CD8-positive, alpha-beta memory T cell (primary cell): ENCODE data around the gene DNAJC13. TPM values are rescaled to one million over a fixed set of nuclear protein-coding genes. Genes with fewer than 3 reads are reported as not detected.
A peak's percentile ranks its signal among the peaks of the same experiment; 100 is the strongest.

Experiments used
- CTCF ChIA-PET: fragments of 350-600 bp; sonication (Branson Sonifier 250); formaldehyde crosslinking; loops from one replicate; lab custom pipeline; 2021; ENCODE audit warnings: antibody characterized with exemption; lab: Charles Lee
- POLR2A ChIA-PET: fragments of 350-600 bp; sonication (Branson Sonifier 250); formaldehyde crosslinking; loops from one replicate; lab custom pipeline; 2021; ENCODE audit warnings: antibody characterized with exemption; lab: Charles Lee
- DNase-seq, 5 donors: peaks; one replicate each; pipeline versions ENCODE4 v3.0.0 to v3.0.0-alpha.2; 2020 to 2022; ENCODE audit warnings: mixed read lengths in 1 of 5
- H3K27ac ChIP-seq: one replicate; pipeline ENCODE4 v1.7.0; 2013; ENCODE audit warnings: low read depth, mild to moderate bottlenecking, low read length, moderate library complexity
- H3K27me3 ChIP-seq: 2 replicates; pipeline ENCODE4 v1.7.0; 2013; ENCODE audit warnings: low read length, mild to moderate bottlenecking; ENCODE audit not compliant: insufficient read depth, poor library complexity, severe bottlenecking
- H3K36me3 ChIP-seq: 2 replicates; pipeline ENCODE4 v1.7.0; 2013; ENCODE audit warnings: mild to moderate bottlenecking, low read length, moderate library complexity; ENCODE audit not compliant: insufficient read depth
- H3K4me1 ChIP-seq: 2 replicates; pipeline ENCODE4 v1.7.0; 2013; ENCODE audit warnings: mild to moderate bottlenecking, low read length, moderate library complexity; ENCODE audit not compliant: insufficient read depth
- H3K4me3 ChIP-seq: 2 replicates; pipeline ENCODE4 v1.7.0; 2013; ENCODE audit warnings: mild to moderate bottlenecking, low read length
- H3K9me3 ChIP-seq: 2 replicates; pipeline ENCODE4 v1.7.0; 2013; ENCODE audit warnings: mild to moderate bottlenecking, low read length
- H3K27ac Mint-ChIP-seq, 8 donors: one replicate each; pipeline ENCODE4 v1.8.0; 2020 to 2021; ENCODE audit warnings: mixed read lengths in 8 of 8, mild to moderate bottlenecking in 6 of 8, inconsistent platforms in 3 of 8, moderate library complexity in 3 of 8
- H3K27me3 Mint-ChIP-seq, 2 donors: one replicate each; pipeline ENCODE4 v1.8.0; 2020 to 2021; ENCODE audit warnings: mixed read lengths in 2 of 2, mild to moderate bottlenecking in 1 of 2, moderate library complexity in 1 of 2
- H3K36me3 Mint-ChIP-seq, 3 donors: one replicate each; pipeline ENCODE4 v1.8.0; 2020 to 2021; ENCODE audit warnings: mixed read lengths in 3 of 3, inconsistent platforms in 1 of 3, mild to moderate bottlenecking in 1 of 3
- H3K4me1 Mint-ChIP-seq, 3 donors: one replicate each; pipeline ENCODE4 v1.8.0; 2020 to 2021; ENCODE audit warnings: mixed read lengths in 3 of 3, inconsistent platforms in 1 of 3, mild to moderate bottlenecking in 1 of 3
- H3K4me3 Mint-ChIP-seq, 7 donors: one replicate each; pipeline ENCODE4 v1.8.0; 2020 to 2021; ENCODE audit warnings: mixed read lengths in 7 of 7, mild to moderate bottlenecking in 6 of 7, moderate library complexity in 4 of 7, inconsistent platforms in 2 of 7
- H3K9me3 Mint-ChIP-seq, 5 donors: one replicate each; pipeline ENCODE4 v1.8.0; 2020 to 2022; ENCODE audit warnings: mixed read lengths in 5 of 5, mild to moderate bottlenecking in 3 of 5, moderate library complexity in 2 of 5, inconsistent platforms in 1 of 5
- polyA plus RNA-seq: library from polyadenylated mRNA; unstranded; fragments of 300-500 nt; fragmentation: Illumina TruSeq; gene quantifications from one replicate; pipeline ENCODE4 v1.2.3, GENCODE V29; 2021
- total RNA-seq, 2 experiments: library from RNA; stranded (reverse); gene quantifications; one replicate each; pipeline ENCODE4 v1.2.3, GENCODE V29; 2021

DNAJC13 gene
- total and polyA plus RNA-seq, 3 experiments from 2014 or later, result 8.3 to 41.7 (median 41.4) TPM

DNA sequence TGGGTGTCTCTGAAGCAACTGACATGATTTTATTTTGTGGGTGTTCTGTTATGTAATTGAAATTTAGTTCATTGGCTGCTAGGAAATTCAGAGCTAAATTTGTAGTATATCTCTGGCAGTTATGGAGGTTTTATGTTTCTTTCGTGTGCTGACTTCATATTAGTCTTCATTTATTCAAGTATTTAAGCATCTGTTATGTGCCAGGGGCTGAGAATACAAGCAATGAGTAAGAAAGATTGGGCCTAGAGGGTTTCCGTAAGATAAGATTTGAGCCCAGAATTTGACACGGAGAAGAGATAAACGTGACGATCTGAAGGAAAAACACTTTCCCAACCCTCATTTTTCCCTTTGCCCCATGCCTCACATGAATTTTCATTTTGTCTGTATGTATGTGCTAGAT lies 104.6 kb downstream of the DNAJC13 start:
- no peaks in the 10 kb centered on the region for H3K9me3 Mint-ChIP-seq
- no peak for DNase-seq
- H3K27me3 ChIP-seq, result no peaks in the 10 kb centered on the region
- H3K4me1 Mint-ChIP-seq, result peaks cover 0 to 13% (median 6%) of the 10 kb centered on the region in 3 donors
- no peaks in the 10 kb centered on the region for H3K4me1 ChIP-seq
- no peak overlapping the region for H3K4me3 ChIP-seq
- H3K27ac Mint-ChIP-seq, result peak overlapping the region in 3 of 8 donors; percentile 20 to 42 (median 37)
- no peak overlapping the region for H3K27ac ChIP-seq
- no peaks in the 10 kb centered on the region for H3K27me3 Mint-ChIP-seq
- H3K36me3 Mint-ChIP-seq, result peaks cover 12 to 89% (median 36%) of the 10 kb centered on the region in 3 donors
- CTCF ChIA-PET, result no interaction called here
- no peak overlapping the region for H3K4me3 Mint-ChIP-seq
- H3K9me3 ChIP-seq, result no peaks in the 10 kb centered on the region
- POLR2A ChIA-PET, result no interaction called here
- peaks cover 13% of the 10 kb centered on the region for H3K36me3 ChIP-seq

DNA sequence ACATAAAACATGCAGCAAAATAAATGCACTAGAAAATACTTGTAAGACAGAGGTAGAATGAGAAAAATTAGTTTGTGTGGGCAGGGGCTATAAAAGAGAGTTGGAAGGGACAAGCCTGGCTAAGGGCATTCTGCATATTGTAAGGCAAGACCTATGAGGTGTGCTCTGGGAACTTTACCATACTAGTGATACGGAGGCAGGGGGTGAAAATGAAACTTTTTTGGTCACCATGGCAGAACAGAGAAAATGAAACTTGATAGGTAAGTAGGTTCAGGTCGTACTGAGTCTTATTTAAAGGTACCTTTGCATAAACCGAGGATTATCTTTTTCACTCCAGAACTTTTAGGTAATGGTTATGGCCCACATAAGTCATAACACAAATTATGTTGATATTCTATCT lies 105.1 kb downstream of the DNAJC13 start:
- no peaks in the 10 kb centered on the region for H3K9me3 Mint-ChIP-seq
- Histone ChIP-seq H3K4me1 (no peaks in the 10 kb centered on the region), H3K4me3 (no peak overlapping the region), H3K27ac (no peak overlapping the region), H3K36me3 (peaks cover 8% of the 10 kb centered on the region), H3K9me3 (no peaks in the 10 kb centered on the region), H3K27me3 (no peaks in the 10 kb centered on the region)
- peak overlapping the region in 4 of 8 donors; percentile 4 to 61 (median 24) for H3K27ac Mint-ChIP-seq
- no peaks in the 10 kb centered on the region for H3K27me3 Mint-ChIP-seq
- H3K36me3 Mint-ChIP-seq, result peaks cover 10 to 87% (median 33%) of the 10 kb centered on the region in 3 donors
- H3K4me1 Mint-ChIP-seq, result peaks cover 0 to 13% (median 6%) of the 10 kb centered on the region in 3 donors
- DNase-seq, result no peak
- ChIA-PET CTCF (no interaction called here), POLR2A (no interaction called here)
- no peak overlapping the region for H3K4me3 Mint-ChIP-seq

DNA sequence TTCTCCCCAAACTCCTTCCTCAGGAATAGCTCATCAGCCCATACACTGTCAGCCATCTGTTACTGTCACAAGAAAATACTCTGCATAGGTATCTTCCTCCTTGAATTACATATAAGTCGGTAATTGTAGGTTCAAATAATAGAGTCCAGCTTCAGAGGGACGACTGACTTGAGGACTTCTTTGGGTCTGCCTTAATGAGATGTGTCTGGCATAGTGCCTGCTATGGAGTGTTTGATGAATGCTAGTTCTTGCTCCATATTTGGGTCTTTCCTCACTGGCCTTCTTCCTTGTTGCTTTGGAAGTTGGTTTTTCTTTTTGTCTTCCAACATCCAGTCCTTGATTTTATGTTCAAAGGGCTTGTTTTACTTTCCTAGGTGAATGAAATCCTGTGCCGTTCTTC lies 113.3 kb downstream of the DNAJC13 start:
- peak overlapping the region in 2 of 8 donors; percentile 5 to 58 for H3K27ac Mint-ChIP-seq
- Histone ChIP-seq H3K27ac (no peak overlapping the region), H3K9me3 (no peaks in the 10 kb centered on the region), H3K4me3 (no peak overlapping the region), H3K4me1 (no peaks in the 10 kb centered on the region), H3K27me3 (no peaks in the 10 kb centered on the region), H3K36me3 (peaks cover 27% of the 10 kb centered on the region)
- DNase-seq, result no peak
- no peaks in the 10 kb centered on the region for H3K9me3 Mint-ChIP-seq
- H3K36me3 Mint-ChIP-seq, result peaks cover 6 to 83% (median 36%) of the 10 kb centered on the region in 3 donors
- H3K4me1 Mint-ChIP-seq, result no peaks in the 10 kb centered on the region
- ChIA-PET CTCF (interaction anchor here (1.6 kb wide), 1 partner anchor 112 kb away, joined by 3 read pairs; no protein-coding TSS in a partner anchor), POLR2A (no interaction called here)
- no peak overlapping the region for H3K4me3 Mint-ChIP-seq
- no peaks in the 10 kb centered on the region for H3K27me3 Mint-ChIP-seq

DNA sequence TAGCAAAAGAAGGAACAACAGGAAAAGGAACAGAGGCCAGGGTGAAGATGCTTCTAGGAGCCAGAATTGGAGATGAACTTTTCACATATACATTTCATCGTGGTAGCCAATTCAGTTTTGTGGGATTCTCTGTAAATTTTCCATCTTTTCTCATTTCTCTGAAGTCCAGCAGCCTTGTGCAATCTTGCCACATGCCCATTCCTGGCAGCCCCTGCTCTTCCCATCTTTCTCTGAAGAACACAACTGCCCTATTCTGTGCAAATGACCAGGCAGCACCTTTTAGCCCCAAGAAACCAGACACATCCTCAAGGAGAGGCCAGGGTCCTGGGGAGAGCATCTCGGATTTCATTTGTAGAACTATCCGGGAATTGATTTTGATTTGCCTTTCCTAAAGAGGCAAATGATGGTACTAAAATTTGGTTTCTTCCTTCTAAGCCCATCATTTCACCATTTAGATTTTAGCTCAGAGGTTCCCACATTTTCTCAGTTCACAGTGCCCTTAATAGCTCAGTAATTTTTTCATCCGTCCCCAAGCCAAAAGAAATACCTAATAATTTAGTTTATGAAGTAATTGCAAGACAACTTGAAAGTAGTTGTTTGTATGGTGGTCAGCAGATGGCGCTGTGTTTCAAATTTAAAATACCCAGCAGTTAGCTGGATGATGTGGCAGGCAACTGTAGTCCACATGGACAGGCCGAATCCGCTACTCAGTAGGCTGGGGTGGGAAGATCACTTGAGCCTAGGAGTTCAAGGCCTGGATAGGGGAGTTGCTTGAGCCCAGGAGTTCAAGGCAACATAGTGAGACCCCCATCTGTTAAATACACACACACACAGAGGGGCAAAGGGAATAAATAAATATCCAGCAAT lies 118.5 kb downstream of the DNAJC13 start:
- no peaks in the 10 kb centered on the region for H3K9me3 ChIP-seq
- no peak overlapping the region for H3K4me3 Mint-ChIP-seq
- no peaks in the 10 kb centered on the region for H3K27me3 Mint-ChIP-seq
- no peak overlapping the region for H3K27ac ChIP-seq
- H3K36me3 Mint-ChIP-seq, result peaks cover 4 to 79% (median 23%) of the 10 kb centered on the region in 3 donors
- no peaks in the 10 kb centered on the region for H3K4me1 Mint-ChIP-seq
- H3K9me3 Mint-ChIP-seq, result no peaks in the 10 kb centered on the region
- CTCF ChIA-PET, result interaction anchor here (0.7 to 3.5 kb wide), 11 partner anchors 10 to 125 kb away, joined by 3 to 13 read pairs (median 3); no protein-coding TSS in a partner anchor
- no peaks in the 10 kb centered on the region for H3K4me1 ChIP-seq
- peak overlapping the region in 1 of 8 donors; percentile 29 for H3K27ac Mint-ChIP-seq
- peak; percentile 19 to 52 (median 30) for DNase-seq
- peaks cover 9% of the 10 kb centered on the region for H3K36me3 ChIP-seq
- no peaks in the 10 kb centered on the region for H3K27me3 ChIP-seq
- POLR2A ChIA-PET, result no interaction called here
- no peak overlapping the region for H3K4me3 ChIP-seq

DNA sequence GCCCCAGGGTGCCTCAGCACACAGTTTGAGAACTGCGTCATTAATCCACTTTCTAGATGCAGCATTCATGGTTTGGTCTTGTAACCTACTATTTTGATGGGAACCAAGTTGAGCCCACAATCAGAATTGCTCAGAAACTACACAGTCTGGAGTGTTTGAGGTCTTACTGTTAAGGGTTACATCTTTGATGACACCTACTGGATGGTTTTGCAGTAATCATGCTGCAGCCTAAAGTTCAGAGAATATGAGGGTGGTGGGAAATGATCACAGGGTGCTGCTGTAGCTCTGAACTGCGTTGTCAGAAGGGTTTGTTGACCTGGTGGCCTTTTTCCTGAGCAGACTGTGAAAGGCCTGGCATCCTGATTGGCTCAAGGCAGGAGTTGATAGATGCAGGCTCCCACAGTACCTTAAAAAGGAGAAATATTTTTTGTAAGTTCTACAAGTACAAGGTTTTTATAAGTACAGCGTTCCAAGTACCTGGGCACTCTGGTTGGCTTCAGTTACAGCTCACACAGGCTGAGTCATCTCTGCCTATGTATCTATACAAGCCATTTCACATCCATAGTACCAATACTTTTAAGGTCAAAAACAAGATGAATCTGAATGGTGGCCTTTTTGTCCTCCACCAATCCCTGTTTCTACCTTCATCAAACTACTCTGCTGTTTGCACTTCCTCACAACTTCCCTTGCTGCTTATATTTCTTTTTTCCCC lies 119.3 kb downstream of the DNAJC13 start:
- ChIA-PET POLR2A (no interaction called here), CTCF (interaction anchor here (0.9 to 3.5 kb wide), 11 partner anchors 9 to 124 kb away, joined by 3 to 13 read pairs (median 3); no protein-coding TSS in a partner anchor)
- Histone ChIP-seq H3K4me1 (no peaks in the 10 kb centered on the region), H3K27me3 (no peaks in the 10 kb centered on the region), H3K9me3 (no peaks in the 10 kb centered on the region), H3K27ac (no peak overlapping the region), H3K36me3 (peaks cover 5% of the 10 kb centered on the region), H3K4me3 (no peak overlapping the region)
- no peaks in the 10 kb centered on the region for H3K9me3 Mint-ChIP-seq
- no peaks in the 10 kb centered on the region for H3K27me3 Mint-ChIP-seq
- H3K4me3 Mint-ChIP-seq, result no peak overlapping the region
- no peaks in the 10 kb centered on the region for H3K4me1 Mint-ChIP-seq
- H3K27ac Mint-ChIP-seq, result no peak overlapping the region
- H3K36me3 Mint-ChIP-seq, result peaks cover 4 to 78% (median 20%) of the 10 kb centered on the region in 3 donors
- DNase-seq, result no peak

DNA sequence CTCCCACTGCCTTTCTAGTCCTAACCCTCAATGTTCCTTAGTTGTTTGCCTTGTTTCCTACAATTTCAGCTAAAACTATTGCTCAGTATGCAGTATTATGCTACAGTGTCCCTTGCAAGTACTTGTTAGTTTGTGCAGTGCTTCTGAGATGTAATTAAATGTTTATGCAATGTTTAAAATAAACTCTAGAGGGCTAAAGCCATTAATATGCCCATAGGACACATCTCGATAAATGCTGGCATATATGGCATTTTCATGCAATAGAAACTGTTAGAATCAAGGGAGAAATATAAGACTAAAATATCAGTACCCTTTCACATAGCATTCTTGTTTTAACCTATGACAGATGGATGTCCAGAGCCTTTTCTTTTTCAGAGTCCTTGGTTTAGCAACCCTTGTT lies 120.0 kb downstream of the DNAJC13 start:
- Histone ChIP-seq H3K4me3 (no peak overlapping the region), H3K27me3 (no peaks in the 10 kb centered on the region), H3K4me1 (no peaks in the 10 kb centered on the region), H3K9me3 (no peaks in the 10 kb centered on the region), H3K36me3 (no peaks in the 10 kb centered on the region), H3K27ac (no peak overlapping the region)
- Mint-ChIP-seq H3K27ac (no peak overlapping the region), H3K36me3 (peaks cover 4 to 73% (median 23%) of the 10 kb centered on the region in 3 donors), H3K4me3 (no peak overlapping the region), H3K9me3 (no peaks in the 10 kb centered on the region), H3K27me3 (no peaks in the 10 kb centered on the region), H3K4me1 (peaks cover 0 to 2% (median 2%) of the 10 kb centered on the region in 3 donors)
- POLR2A ChIA-PET, result no interaction called here
- CTCF ChIA-PET, result interaction anchor here (1.2 to 3.5 kb wide), 4 partner anchors 8 to 105 kb away, joined by 3 to 13 read pairs (median 7); no protein-coding TSS in a partner anchor
- DNase-seq, result no peak

DNA sequence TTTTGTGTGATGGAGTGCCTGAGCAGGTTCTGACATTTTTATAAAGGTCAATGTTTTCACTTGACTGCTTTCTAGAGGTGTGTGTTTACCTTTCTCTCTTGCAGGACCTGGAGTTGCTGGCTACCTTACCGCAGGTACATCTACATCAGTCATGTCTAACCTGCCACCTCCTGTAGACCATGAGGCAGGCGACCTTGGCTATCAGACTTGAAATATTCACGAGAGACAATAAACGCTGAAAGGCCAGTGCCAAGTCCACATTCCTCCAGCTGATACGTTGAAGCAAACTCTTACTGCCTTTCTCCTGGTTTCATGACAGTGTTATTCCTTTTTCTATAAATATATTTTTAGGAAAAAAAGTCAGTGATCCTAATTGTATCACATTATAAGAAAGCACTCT lies 120.8 kb downstream of the DNAJC13 start:
- H3K36me3 Mint-ChIP-seq, result peaks cover 4 to 71% (median 24%) of the 10 kb centered on the region in 3 donors
- Histone ChIP-seq H3K27me3 (no peaks in the 10 kb centered on the region), H3K9me3 (no peaks in the 10 kb centered on the region), H3K4me3 (no peak overlapping the region), H3K36me3 (no peaks in the 10 kb centered on the region), H3K27ac (no peak overlapping the region), H3K4me1 (no peaks in the 10 kb centered on the region)
- peak overlapping the region in 1 of 8 donors; percentile 36 for H3K27ac Mint-ChIP-seq
- DNase-seq, result no peak
- ChIA-PET POLR2A (no interaction called here), CTCF (no interaction called here)
- no peaks in the 10 kb centered on the region for H3K27me3 Mint-ChIP-seq
- H3K4me1 Mint-ChIP-seq, result peaks cover 2 to 5% (median 4%) of the 10 kb centered on the region in 3 donors
- no peak overlapping the region for H3K4me3 Mint-ChIP-seq
- H3K9me3 Mint-ChIP-seq, result no peaks in the 10 kb centered on the region
